Embryonic facial prominence (tissue), 1 donor: ENCODE data around the gene FOCAD.

ENCODE experiments used
- DNase-seq: peaks from one replicate; pipeline ENCODE4 v3.0.0-alpha.2; 2016; ENCODE audit errors: extremely low spot score

Gene FOCAD

DNA sequence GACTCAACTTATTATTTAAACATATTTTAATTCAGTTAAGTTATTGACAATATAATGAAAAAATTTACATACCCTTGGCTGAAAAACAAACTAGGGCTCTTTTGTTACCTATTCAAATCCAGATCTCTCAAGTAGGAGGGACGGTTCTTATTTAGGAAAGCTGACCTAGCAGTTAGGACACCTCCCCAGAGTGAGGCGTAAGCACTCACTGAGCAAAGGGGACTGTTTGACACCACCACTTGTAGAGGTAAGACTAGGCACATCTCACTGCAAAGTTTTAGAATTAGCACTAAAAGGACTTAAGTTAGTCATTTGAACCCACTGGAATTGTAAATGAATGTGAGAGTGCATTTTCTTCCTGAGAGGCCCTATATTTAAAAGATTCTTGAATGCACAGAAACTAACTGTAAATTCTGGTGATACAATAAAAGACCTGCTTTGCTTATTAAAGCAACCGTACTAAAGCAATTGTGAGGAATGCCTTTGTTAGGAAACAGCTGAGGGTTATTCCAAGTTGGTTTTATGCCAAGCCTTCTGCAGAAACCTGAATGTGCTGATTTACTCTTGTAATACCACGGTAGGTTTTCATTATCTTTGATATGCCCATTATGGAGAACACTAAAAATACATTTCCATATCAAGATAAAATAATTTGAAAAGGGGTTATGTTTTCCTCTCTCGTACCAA, 331.2 kb downstream of the FOCAD start:
- no peak for DNase-seq

DNA sequence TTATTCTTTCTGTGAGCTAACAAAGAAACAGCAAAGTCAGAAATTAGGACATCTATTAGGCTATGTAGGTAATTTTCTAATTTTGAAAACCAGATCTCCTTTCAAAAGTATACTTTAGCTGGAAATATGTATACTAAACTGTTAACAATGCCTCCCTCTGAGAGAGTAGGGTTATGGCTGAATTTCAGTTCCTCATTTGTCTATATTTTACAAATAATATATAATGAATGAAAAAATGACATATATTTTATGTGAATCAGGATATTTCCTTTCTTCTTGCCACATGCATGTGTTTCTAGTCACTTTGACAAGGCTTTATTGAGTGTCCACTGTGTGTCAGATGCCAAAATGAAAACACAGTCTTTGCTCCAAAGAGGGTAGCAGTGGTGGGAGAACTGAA, 331.9 kb downstream of the FOCAD start:
- no peak for DNase-seq

DNA sequence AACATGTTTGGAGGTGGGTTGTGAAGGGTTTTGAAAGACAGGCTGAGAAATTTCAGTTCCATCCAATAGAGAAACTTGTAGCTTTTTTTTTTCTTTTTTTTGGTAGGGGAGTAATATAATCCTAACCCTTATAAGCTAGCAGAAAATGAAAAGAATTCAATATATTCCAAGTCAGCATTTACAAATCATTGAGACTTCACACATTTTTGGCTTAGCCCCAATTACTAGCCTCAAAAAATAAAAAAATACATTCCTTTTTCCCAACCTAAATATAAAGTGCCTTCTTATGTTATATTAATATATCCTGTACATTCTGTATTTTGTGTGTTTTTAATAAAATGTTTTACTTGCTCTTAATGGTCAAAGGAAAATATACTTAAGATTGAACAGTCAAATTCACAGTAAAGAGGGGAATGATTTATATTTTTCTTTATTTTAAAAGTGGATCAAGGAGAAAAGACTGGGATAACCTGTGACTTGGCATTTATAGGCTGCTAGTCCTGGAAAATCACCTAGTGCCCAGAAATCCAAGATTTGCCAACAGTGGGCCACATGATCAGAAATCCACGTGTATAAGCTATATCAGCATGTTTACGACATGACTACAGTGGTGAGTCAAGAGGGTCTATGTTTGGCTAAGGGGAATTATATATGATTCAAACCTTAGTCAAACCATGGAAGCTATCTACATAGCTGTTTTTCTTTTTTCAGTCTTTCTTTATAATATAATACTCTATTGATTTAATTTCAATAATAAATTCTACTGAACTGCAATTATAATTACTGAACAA, 332.8 kb downstream of the FOCAD start:
- DNase-seq: no peak

DNA sequence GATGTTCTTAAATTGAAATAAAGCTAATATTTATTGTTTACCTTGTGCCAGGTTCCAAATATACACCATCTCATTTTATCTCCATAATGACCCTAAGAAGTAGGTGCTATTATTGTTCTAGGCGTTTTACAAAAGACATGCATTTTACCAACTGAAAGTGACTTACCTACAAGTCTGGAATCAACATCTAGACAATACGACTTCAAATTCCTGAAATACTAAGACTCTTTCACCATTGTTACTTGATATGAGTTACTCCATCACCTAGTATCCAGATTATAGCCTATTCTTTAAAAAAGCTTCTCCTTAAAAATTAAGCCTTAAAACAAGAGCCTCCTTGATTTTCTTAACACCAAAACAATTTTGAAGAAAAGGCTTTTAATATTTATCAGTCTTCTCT, 334.1 kb downstream of the FOCAD start:
- no peak for DNase-seq

DNA sequence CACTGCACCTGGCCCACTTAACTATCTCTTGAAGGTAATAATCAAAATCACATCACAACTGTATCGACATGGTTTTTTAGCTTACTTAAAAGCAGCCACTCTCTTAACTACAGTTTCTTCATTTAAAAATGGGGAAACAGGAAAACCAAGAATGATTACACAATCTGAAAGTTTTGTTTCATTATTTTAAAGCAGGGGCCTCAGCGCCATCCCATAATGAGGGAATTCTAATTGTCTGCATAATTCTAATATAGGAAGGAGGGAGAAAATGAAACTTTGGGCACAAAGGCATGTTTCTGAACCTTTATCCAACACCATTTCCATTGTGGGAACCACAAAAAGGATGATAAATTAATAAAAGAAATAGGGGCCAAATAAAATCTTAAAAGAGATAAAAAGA, 339.8 kb downstream of the FOCAD start:
- DNase-seq: no peak

DNA sequence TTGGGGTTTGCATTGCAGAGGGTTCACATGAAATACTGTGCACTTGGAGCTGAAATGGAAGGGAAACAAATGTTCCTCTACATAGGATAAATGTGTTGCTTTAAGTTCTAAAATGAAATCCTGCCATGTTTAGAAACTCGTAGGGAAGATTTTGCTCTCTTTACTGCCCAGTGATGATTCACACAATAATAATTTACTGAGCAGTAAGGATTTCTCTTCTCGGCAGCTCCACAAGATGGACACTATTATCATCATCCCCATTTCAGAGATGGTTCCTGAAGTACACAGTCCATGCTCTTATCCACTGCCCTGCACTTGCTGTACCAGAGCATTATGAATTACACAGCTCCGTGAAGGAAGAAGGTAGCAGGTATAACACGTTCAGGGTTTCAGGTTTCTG, 343.2 kb downstream of the FOCAD start:
- DNase-seq: no peak

DNA sequence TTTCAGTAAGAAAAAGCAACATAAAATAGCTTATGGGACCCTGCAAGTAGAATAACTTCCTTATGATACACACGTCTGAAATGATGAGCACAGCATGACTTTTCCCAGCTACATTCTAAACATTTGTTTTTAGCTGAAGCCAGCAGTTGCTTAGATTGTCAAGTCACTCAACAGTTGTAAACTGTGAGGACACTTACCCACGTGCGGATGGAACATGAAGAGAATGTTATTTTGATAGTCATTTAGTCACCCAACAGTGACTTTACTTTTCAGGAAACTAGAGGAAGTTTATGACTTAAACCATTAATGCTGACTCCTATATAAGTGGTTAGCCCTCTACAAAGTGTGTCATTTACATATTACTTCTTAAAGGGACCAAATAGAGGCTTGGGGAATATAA, 344.4 kb downstream of the FOCAD start:
- DNase-seq: no peak

DNA sequence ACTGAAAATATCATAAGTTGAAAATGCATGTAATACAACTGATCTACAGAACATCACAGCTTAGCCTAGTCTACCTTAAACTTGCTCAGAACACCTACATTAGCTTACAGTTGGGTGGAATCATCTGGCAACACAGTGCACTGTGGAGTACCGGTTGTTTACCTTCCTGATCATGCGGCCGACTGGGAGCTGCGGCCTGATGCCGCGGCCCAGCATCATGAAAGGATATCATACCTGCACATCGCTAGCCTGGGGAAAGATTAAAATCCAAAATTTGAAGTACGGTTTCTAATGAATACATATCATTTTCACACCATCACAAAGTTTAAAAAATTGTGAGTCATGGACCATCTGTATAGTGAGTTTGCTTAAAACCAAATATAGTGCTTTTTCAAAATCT, 345.6 kb downstream of the FOCAD start:
- DNase-seq: no peak

DNA sequence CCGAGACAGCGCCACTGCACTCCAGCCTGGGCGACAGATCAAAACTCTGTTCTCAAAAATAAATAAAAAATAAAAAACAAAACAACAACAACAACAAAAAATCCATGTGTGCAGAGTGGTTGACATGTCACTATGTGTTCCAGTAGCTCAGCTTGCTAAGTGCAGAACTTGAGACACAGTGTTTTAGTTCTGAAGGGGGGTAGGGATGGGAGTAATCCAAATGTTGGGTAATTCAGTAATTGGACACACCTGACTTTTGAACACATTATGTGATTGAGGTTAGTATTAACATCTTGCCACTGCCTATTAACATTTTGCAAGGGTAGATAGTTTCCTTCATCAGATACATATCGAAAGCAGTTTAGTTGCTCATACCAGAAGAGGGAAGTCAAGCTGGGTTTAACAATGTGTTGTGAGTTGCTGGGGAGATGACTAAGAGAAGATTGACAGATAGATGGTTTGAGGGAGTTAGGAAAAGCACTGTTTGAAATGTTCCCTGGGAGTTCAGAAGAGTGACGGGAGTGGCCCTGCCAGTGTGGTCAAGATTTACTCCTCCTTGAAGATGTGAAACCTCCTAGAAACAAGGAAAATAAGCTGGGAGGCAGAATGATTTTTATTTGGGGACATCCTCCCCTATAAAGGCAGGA, 346.5 kb downstream of the FOCAD start:
- DNase-seq: no peak

DNA sequence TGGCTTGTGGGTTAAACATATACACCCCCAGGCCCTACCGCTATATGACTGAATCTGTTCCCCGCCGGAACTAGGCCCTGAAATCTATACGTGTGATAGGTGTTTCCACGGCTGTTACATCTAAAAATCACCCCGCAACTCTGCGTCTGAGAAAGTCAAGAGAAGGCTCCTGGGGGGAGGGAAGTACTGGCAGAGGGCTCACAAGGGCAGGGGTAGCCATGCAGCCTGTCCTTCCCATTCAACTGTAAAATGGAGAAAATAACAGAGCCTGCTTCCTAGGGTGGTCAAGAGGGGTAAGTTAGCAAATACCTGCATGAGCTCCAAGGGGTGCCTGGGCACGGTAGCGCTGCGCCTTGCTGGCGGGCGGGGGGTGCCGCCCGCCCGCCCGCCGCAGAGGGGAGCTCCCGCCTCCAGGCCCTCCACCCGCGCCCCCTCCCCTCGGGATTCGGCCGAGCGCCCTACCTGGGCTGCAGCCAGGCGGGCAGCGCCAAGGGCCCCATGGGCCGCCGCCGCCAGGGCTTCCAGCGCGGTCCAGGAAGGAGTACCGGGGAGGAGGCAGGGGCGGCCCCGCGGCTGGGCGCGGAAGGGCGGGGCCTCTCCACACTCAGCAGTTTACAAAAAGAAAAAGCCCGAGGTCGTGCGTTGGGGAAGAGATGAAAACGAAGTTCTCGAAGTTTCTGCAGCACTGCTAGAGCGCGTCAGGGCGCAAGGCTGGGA, 347.2 kb downstream of the FOCAD start, which contains the start of gene HACD4:
TSS of gene HACD4 (minus strand) at position 550 of the 717 bp plus-strand sequence. CDS start at position 500, 50 bp downstream.
- no peak for DNase-seq

DNA sequence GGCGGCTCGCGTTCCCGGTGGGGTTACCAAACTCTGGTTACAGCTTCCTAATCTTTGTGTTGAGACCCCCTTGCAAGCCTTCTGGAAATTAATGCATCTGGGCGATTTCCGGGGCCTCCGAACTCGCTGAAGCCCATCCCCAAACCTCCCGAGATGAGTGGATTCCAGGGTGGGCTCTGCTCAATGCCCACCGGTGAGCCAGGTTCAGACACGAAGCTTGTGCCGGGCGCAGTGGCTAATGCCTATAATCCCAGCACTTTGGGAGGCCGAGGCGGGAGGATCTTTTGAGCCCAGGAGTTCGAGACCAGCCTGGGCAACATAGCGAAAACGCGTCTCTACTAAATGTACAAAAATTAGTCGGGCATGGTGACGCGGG, 347.7 kb downstream of the FOCAD start:
- no peak for DNase-seq

DNA sequence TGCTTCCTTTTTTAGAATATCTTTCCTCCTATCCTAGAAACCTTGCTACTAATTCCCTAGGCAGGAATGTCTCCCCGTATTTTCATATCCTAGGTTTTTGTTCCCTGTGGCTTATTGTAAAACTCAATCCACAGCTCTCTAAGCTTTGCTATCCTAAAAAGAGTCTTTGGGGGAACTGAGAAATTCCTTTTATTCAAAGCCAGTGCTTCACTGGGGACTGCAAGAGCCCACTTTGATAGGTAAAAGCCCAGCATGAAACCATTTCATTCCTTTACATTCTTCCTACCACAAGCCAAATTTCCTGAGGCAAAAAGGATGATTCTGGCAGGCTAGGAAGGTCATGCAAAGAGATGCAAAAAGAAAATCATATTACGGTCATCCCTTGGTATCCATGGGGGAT, 353.2 kb downstream of the FOCAD start:
- DNase-seq: no peak

DNA sequence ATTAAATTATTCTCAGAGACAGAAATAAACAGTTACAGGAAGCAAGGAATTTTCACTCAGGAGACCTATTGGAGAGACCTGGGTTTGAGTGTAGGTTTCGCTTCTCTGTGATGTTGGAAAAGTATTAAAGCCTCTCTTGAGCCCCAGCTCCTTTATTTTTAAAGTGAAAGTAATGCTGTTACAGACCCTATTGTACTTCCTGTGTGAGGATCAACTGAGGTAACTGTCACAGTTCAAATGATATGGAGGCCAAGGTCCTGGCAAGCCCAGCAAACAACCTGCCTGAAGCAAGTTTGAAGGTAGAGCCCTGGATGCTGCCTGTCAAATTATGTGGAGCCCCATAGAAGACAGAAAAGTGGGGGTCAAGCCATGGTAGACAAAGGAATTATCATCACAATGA, 355.2 kb downstream of the FOCAD start:
- DNase-seq: no peak

DNA sequence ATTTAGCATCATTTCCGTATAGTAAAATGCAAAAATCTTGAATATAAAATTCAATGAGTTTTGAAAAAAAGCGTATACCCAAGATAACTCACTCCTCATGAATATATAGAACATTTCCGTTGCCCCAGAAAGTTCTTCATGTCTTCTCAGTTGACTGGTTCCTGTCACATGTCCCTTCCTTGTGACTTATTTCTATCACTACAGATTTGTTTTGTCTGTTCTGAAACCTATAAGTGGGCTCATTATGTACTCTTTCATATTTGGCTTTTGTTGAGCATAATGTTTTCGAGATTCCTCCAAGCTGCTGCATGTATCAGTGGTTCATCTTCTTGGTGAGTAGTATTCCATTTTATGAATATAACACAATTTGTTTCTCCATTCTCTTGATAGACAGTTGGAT, 358.4 kb downstream of the FOCAD start:
- DNase-seq: no peak

DNA sequence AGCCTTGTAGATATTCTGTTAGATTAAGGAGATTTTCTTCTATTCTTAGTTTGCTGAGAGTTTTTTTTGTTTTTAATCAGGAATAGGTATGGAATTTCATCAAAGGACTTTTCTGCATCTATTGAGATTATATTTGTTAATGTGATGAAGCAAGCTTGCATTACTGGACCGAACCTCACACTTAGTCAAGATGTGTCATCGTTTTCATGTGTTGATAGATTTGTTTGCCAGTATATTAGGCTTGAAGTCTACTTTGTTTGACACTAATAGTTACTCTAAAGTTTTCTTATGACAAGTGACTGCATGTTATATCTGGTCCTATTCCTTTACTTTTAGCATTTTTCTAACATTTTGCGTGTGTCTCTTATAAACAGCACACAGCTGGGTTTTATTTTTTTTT, 359.8 kb downstream of the FOCAD start:
- DNase-seq: no peak
